GM21526 (cell line): ENCODE data around the gene OR6V1.
"Not testable (repeated sequence)": the region's sequence is repeated elsewhere in the genome, so short reads cannot be mapped to it uniquely, and the experiment has no call there.

Experiments used
- ATAC-seq: cut with Tn5 transposase; IDR thresholded peaks from one replicate; pipeline ENCODE4 v1.9.1; 2021; ENCODE audit warnings: moderate library complexity; ENCODE audit not compliant: unreplicated experiment, low FRiP score

The OR6V1 gene

GRCh38 chr7:143042159-143042789 lies 9.9 kb upstream of the OR6V1 start:
- ATAC-seq, result no peak

GRCh38 chr7:143042790-143043271 lies 9.3 kb upstream of the OR6V1 start:
- no peak for ATAC-seq

GRCh38 chr7:143043391-143043790 lies 8.8 kb upstream of the OR6V1 start:
- no peak for ATAC-seq

- ATAC-seq, result no peak
These were observed 5.7 kb upstream of the OR6V1 start for GRCh38 chr7:143046426-143046851.

- ATAC-seq, result no peak
These were observed 4.8 kb upstream of the OR6V1 start for GRCh38 chr7:143047326-143047725.

DNA sequence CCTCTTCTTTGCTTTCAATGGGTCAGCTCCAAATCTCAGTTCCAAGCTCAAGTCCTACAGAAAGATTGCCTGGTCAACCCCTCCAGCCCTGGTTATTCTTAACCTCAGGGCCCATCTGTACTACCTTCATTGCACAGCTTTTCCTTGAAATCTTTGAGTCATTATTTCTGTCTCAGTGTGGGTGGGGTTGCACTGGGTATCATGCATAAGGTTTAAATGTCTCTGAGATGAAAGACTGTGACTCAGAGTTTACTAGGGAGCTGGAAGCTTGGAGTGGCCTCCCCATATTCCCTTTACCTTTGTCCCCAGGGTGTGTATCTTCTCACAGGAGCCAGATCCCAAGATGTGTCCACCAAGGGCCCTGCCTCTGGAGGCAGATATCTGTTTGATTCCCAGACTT lies 3.3 kb upstream of the OR6V1 start:
- no peak for ATAC-seq

- no peak for ATAC-seq
These were observed 2.8 kb upstream of the OR6V1 start for GRCh38 chr7:143049362-143049761.

DNA sequence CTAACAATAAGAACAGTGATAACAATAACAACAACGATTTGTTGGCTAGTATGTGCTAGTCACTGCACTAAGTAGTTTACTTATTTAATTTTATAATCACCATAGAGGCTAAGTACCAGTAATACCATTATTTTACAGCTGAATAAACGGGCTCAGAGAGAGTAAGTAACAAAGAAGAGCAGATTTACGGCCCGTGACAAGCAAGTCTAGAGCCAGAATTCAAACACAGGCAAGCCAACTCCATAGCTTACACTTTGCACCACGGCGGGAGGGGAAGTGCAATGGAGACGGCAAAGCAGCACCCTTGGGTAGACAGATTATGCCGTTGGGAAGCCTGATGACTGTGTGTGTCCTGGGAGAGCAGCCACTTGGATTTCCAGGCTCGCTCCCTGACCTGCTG lies 1.2 kb upstream of the OR6V1 start:
- ATAC-seq, result no peak

DNA sequence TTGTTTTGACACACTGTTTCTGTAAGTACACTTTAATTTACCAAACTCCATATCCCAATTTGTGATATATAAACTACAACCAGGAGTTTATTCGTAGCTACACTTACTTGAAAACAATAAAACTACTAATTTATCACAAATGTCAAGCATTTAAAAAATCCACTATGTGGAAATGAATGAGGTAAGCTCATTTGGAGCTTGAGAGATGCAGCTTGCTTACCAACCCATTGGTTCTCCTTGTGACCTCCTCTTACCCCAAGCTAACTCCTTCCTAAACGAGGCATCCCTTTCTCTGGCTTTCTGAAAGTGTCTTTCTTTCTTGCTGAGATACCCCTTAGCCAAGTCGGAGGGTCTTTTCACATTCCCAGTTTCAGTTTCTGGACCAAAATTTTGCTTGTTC lies 2.5 kb downstream of the OR6V1 start:
- no peak for ATAC-seq

DNA sequence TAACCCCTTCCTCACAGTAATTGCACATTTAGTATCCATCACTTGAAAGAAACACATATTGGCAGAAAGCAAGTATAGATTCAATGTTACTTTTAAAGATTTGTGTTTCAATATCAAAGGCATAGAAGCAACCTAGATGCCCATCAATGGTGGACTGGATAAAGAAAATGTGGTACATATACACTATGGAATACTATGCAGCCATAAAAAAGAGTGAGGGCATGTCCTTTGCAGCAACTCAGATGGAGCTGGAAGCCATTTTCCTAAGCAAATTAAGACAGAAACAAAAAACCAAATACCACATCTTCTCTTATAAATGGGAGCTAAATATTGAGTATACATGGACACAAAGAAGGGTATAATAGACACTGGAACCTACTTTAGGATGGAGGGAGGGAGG lies 3.6 kb downstream of the OR6V1 start:
- no peak for ATAC-seq

DNA sequence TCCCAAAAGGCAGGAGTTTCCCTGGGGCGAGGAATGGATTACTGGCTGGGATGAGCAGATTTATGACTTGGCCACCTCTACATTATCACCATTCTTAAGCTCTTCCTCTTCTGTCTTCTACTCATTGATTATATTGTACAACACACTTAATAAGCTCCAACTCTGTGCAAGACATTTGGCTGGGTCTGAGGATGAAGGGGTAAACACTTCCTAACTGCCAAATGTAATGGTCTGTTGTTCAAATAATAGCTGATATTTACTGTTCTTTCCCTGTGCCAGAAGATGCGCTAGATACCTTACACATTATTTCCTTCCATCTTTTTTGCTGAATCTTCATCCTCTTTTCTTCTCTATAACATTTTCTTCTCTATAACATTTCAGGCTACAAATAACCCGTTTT lies 11.6 kb downstream of the OR6V1 start:
- no peak for ATAC-seq

DNA sequence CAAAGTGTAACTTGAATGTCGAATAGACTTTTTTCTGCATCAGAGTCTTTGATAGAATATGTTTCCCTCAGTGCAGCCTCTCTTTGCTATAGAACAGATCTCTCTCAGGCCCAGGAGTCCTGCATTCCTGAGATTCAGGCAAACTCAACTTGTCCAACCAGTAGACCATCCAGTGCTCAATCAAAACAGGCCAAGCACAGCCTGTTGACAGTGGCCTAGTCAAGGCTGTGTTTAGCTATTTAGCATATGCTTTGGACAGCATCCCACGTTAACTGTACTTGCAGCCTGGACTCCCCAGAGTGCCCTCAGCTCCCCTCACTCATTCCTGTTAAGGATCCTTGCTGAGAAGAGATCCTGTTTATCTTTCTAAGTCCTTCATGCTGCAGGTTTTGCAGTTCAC lies 16.3 kb downstream of the OR6V1 start:
- no peak for ATAC-seq

- no peak for ATAC-seq
These were observed 17.9 kb downstream of the OR6V1 start for GRCh38 chr7:143069912-143070500.

GRCh38 chr7:143073556-143073955 lies 21.4 kb downstream of the OR6V1 start:
- ATAC-seq, result no peak

DNA sequence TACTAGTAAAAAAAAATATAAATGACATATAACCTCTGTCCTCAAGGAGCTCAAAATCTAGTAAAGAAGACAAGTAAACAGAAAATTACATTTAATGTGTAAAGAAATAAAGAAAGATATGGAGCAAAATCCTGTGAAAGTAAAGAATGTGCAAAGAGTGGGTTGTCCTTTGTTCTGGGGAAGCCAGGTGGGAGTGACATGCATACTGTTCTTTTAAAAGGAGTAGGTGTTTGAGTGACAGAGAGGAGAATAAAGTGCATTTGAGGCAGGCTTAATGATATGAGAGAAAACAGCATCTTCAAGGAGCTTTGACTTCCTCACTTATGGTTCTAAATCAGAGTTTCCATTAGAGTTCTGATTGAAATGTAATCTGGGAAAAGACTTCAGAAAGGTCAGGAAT lies 22.0 kb downstream of the OR6V1 start:
- ATAC-seq, result no peak

GRCh38 chr7:143085109-143085508 lies 33.0 kb downstream of the OR6V1 start:
- ATAC-seq, result peak; percentile 74

DNA sequence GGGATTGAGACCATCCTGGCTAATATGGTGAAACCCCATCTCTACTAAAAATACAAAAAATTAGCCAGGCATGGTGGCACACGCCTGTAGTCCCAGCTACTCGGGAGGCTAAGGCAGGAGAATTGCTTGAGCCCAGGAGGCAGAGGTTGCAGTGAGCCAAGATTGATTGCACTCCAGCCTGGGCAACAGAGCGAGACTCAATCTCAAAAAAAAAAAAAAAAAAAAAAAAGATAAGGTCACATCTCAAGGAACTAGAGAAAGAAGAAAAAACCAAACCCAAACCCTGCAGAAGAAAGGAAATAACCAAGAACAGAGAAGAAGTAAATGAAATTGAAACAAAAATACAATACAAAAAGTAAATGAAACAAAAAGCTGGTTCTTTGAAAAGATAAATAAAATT lies 33.5 kb downstream of the OR6V1 start:
- not testable (repeated sequence) for ATAC-seq

DNA sequence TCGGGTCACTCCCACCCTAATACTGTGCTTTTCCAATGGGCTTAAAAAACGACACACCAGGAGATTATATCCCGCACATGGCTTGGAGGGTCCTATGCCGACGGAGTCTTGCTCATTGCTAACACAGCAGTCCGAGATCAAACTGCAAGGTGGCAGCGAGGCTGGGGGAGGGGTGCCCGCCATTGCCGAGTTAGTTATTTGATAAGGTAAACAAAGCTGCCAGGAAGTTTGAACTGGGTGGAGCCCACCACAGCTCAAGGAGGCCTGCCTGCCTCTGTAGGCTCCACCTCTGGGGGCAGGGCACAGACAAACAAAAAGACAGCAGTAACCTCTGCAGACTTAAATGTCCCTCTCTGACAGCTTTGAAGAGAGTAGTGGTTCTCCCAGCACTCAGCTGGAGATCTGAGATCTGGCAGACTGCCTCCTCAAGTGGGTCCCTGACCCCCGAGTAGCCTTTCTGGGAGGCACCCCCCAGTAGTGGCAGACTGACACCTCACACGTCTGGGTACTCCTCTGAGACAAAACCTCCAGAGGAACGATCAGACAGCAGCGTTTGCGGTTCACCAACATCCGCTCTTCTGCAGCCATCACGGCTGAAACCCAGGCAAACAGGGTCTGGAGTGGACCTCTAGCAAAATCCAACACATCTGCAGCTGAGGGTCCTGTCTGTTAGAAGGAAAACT lies 36.5 kb downstream of the OR6V1 start:
- not testable (repeated sequence) for ATAC-seq

DNA sequence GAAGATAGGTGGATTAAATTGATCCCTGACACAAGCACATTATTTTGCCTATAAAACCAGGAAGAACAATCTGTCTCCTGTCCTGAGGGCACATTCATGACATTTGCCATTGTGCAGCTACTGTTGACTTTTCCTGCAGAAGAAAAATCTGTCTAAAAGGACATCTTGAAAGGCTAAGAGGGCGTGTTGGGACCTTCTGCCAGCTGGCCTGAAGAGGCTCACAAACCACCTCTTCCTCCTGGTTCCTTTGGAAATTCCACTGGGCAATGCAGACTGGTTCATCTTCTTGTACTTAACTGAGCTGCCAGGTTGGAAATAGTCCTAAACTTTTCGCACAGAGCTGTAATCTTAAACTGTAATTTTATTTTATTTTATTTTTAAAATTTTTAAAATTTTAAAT lies 44.0 kb downstream of the OR6V1 start:
- ATAC-seq, result no peak

DNA sequence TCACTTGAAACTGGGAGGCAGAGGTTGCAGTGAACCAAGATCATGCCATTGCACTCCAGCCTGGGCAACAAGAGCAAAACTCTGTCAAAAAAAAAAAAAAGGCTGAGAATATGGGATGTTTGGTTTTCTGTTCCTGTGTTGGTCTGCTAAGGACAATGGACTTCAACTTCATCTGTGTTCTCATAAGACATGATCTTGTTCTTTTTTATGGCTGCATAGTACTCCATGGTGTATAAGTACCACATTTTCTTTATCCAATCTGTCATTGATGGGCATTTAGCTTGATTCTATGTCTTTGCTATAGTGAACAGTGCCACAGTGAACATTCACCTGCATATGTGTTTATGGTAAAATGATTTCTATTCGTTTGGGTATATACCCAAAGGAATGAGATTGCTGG lies 47.4 kb downstream of the OR6V1 start:
- ATAC-seq, result not testable (repeated sequence)
